Osteocyte (in vitro differentiated cells): Measurements from ENCODE around the gene KLK13. TPM values are rescaled to one million over a fixed set of nuclear protein-coding genes. Genes with fewer than 3 reads are reported as not detected.
A peak's percentile ranks its signal among the peaks of the same experiment; 100 is the strongest.

ENCODE experiments used
- DNase-seq: peaks from one replicate; pipeline ENCODE4 v3.0.0; 2021; ENCODE audit warnings: mixed read lengths; ENCODE audit not compliant: unreplicated experiment; ENCODE audit errors: extremely low spot score
- H3K27ac Mint-ChIP-seq: one replicate; pipeline ENCODE4 v1.8.0; 2021; ENCODE audit warnings: mild to moderate bottlenecking, mixed read lengths; ENCODE audit not compliant: unreplicated experiment
- H3K27me3 Mint-ChIP-seq: one replicate; pipeline ENCODE4 v1.8.0; 2021; ENCODE audit warnings: mixed read lengths; ENCODE audit not compliant: unreplicated experiment
- H3K36me3 Mint-ChIP-seq: one replicate; pipeline ENCODE4 v1.8.0; 2021; ENCODE audit warnings: mixed read lengths; ENCODE audit not compliant: unreplicated experiment
- H3K4me1 Mint-ChIP-seq: one replicate; pipeline ENCODE4 v1.8.0; 2021; ENCODE audit warnings: mixed read lengths; ENCODE audit not compliant: unreplicated experiment
- H3K4me3 Mint-ChIP-seq: one replicate; pipeline ENCODE4 v1.8.0; 2021; ENCODE audit warnings: mild to moderate bottlenecking, moderate library complexity, mixed read lengths; ENCODE audit not compliant: unreplicated experiment
- H3K9me3 Mint-ChIP-seq: one replicate; pipeline ENCODE4 v1.8.0; 2021; ENCODE audit warnings: mixed read lengths; ENCODE audit not compliant: unreplicated experiment
- total RNA-seq: library from RNA; stranded (reverse); gene quantifications from 2 replicates; pipeline ENCODE4 v1.2.1, GENCODE V29; 2021
- TF ChIP-seq, protein P1 (sequence below): fragments of 200-600 bp; sonication (generic); IDR thresholded peaks from 2 replicates; pipeline ENCODE4 v1.5.0; 2021; ENCODE audit warnings: antibody characterized with exemption, mild to moderate bottlenecking, moderate library complexity

KLK13 gene
- total RNA-seq, 1 donor from 2014 or later: not detected

DNA sequence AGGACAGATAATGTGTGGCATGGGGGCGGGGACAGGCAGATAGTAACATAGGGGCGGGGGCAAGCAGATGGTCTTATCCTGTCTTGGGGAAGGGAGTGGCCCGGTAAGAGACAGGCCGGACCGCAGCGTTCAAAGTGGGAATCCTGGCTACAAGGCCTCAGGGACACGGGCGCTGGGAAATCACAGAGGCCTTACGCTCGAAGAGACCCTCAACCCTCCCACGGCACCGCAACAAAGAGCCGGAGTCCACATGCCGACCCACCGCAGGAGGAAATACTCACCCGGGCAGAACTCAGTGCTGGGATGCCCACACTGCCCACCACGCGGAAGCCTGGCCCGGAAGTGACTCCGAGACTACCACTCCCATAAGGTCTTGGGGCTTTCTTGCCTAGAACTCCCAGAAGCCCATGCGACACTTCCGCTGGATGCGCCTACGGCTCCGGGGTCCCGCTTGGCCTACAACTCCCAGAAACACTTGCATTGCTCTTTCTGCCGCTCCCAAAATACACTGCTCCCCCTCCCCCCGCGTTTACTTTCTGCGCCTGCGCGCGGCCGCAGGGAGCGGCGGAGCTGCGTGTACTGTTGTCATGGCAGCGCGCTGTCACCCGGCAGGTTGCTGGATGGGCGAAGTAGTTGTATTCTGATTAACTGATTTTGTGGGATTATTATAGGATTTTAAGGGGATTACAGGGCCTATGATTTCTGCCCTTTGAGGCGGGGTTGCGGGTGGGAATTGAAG, 43.3 kb upstream of the KLK13 start, which contains the start of gene CTU1:
TSS of gene CTU1 (minus strand) at position 344 of the 739 bp plus-strand sequence. CDS start 3,840 bp downstream, outside the sequence.
- Mint-ChIP-seq H3K27me3 (no peaks in the 10 kb centered on the region), H3K27ac (peak within 1 kb of the TSS; percentile 93), H3K36me3 (peaks cover 2% of the 10 kb centered on the region), H3K4me1 (peaks cover 18% of the 10 kb centered on the region), H3K4me3 (peak within 1 kb of the TSS; percentile 97), H3K9me3 (no peaks in the 10 kb centered on the region)
- DNase-seq: peak; percentile 99
- TF ChIP-seq, protein P1, sequence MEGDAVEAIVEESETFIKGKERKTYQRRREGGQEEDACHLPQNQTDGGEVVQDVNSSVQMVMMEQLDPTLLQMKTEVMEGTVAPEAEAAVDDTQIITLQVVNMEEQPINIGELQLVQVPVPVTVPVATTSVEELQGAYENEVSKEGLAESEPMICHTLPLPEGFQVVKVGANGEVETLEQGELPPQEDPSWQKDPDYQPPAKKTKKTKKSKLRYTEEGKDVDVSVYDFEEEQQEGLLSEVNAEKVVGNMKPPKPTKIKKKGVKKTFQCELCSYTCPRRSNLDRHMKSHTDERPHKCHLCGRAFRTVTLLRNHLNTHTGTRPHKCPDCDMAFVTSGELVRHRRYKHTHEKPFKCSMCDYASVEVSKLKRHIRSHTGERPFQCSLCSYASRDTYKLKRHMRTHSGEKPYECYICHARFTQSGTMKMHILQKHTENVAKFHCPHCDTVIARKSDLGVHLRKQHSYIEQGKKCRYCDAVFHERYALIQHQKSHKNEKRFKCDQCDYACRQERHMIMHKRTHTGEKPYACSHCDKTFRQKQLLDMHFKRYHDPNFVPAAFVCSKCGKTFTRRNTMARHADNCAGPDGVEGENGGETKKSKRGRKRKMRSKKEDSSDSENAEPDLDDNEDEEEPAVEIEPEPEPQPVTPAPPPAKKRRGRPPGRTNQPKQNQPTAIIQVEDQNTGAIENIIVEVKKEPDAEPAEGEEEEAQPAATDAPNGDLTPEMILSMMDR: no peak

DNA sequence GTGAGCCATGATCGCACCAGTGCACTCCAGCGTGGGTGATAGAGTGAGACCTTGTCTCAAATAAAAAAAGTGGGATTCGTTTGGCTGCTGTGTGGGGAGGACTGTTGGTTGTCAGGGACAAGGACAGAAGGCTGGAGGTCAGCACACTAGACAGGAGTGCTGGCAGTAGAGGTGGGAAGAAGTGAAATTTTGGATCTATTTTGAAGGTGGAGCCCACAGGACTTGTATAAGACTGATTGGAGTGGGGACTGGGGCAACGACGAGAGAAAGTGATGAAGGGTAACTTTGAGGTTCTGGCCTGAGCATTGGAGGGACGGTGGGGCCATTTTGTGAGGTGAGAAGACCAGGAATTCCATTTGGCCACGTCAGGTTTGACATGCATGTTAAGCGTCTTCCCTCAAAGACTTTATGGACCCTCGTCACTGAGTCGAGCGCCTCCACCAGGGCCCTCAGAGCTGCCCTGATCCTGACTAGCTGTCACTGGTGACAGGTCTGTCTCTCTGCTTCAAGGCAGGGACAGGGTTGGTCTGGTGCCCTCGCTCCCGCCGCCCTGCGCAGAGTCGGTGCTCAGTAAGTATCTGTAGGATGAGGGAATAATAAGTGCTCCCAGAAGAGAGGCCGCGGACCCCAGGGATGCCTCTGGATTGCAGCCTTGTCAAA, 42.6 kb upstream of the KLK13 start:
- H3K27me3 Mint-ChIP-seq: no peaks in the 10 kb centered on the region
- DNase-seq: no peak
- peak overlapping the region; percentile 93 for H3K27ac Mint-ChIP-seq
- peaks cover 18% of the 10 kb centered on the region for H3K4me1 Mint-ChIP-seq
- no peaks in the 10 kb centered on the region for H3K9me3 Mint-ChIP-seq
- peaks cover 5% of the 10 kb centered on the region for H3K36me3 Mint-ChIP-seq
- H3K4me3 Mint-ChIP-seq: peak overlapping the region; percentile 97
- TF ChIP-seq, protein P1: no peak

DNA sequence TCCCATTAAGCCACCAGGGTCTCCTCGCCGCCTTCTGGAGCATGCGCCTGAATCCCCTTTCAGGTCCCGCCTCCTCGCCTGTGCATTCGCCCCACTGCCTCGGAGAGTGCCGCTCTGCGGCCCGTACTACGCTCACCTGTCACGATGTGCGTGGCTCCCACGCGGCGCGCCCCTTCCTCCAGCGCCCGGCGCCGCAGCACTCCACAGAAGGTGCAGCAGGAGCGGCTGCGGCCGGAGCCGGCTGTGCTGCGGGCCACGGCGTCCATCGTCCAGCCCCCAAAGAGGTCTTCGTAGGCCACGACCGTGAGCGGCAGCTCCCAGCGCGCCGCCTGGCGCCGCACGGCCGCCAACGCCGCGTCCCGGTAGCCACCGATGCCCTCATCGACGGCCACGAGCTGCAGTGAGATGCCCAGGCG, 39.0 kb upstream of the KLK13 start:
- Mint-ChIP-seq H3K36me3 (peaks cover 7% of the 10 kb centered on the region), H3K4me3 (no peak overlapping the region), H3K4me1 (peaks cover 21% of the 10 kb centered on the region), H3K27me3 (no peaks in the 10 kb centered on the region), H3K9me3 (no peaks in the 10 kb centered on the region), H3K27ac (no peak overlapping the region)
- no peak for DNase-seq
- TF ChIP-seq, protein P1: no peak

DNA sequence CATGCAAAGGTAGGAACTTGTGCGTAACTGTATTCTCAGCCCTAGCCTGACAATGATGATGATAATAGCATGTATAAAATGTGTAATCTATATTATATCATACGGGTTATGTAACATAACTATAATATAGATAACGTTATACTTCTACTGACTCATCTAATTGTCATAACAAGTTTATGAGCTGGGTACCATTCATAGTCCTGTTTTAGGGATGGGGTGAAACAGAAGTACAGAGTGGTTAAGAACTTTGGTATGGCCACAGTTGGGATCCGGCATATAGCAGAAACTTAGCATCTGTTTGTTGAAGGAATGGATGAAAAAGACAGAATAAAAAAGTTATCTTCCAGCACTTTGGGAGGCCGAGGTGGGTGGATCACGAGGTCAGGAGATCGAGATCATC, 38.1 kb upstream of the KLK13 start:
- H3K4me3 Mint-ChIP-seq: no peak overlapping the region
- H3K27me3 Mint-ChIP-seq: no peaks in the 10 kb centered on the region

More for the DNA sequence above, 38.1 kb upstream of the KLK13 start:
- Mint-ChIP-seq H3K9me3 (no peaks in the 10 kb centered on the region), H3K36me3 (peaks cover 10% of the 10 kb centered on the region), H3K27ac (no peak overlapping the region), H3K4me1 (peaks cover 16% of the 10 kb centered on the region)
- no peak for DNase-seq
- TF ChIP-seq, protein P1: no peak
